ENCODE data around the gene BBS7. TPM values are rescaled to one million over a fixed set of nuclear protein-coding genes. Genes with fewer than 3 reads are reported as not detected.

Gene BBS7
- polyA plus RNA-seq, 2 donors: 4.9 to 6.8 TPM

DNA sequence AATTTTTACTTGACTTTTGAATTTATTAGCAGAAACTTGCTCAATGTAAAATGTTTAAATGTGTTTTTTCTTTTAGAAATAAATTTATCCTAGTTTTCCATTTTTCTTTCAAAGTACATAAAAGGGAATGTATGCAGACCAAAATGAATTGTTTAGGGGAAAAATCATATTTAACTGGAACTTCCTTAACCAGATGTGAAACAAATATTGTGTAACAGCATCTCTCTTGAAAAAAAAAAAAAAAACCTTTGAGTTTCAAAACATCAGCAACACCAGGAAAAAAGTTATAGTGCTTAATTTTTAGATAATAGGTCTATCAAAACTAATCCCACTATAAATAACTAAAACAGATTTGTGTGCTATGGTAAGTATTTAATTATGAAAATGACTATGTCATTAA lies 32.1 kb downstream of the BBS7 start:
- H3K27me3 ChIP-seq (ENCODE audit: control insufficient read depth in 1 of 2, insufficient read depth in 2 of 2, low read length in 2 of 2): no peaks in the 10 kb centered on the region
- H3K27ac ChIP-seq (ENCODE audit: low read depth in 2 of 2, low read length in 1 of 2): no peak overlapping the region
- no peak overlapping the region for H3K4me3 ChIP-seq (ENCODE audit: low read depth in 1 of 2, low read length in 2 of 2)
- H3K9me3 ChIP-seq (ENCODE audit: control insufficient read depth in 2 of 2, insufficient read depth in 1 of 2, low read depth in 1 of 2, low read length in 1 of 2): no peaks in the 10 kb centered on the region
- peaks cover 0 to 4% of the 10 kb centered on the region in 2 donors for H3K36me3 ChIP-seq (ENCODE audit: control insufficient read depth in 2 of 2, insufficient read depth in 2 of 2, low read length in 1 of 2)
- H3K4me1 ChIP-seq (ENCODE audit: control insufficient read depth in 2 of 2, insufficient read depth in 2 of 2, low read length in 1 of 2): no peaks in the 10 kb centered on the region

GRCh38 chr4:121829511-121829910 lies 40.8 kb downstream of the BBS7 start:
- no peaks in the 10 kb centered on the region for H3K9me3 ChIP-seq (ENCODE audit: control insufficient read depth in 2 of 2, insufficient read depth in 1 of 2, low read depth in 1 of 2, low read length in 1 of 2)
- no peaks in the 10 kb centered on the region for H3K27me3 ChIP-seq (ENCODE audit: control insufficient read depth in 1 of 2, insufficient read depth in 2 of 2, low read length in 2 of 2)
- WGBS, 2 donors: 86 to 92% methylated on average over 5 of the region's 5 CpGs
- no peak overlapping the region for H3K27ac ChIP-seq (ENCODE audit: low read depth in 2 of 2, low read length in 1 of 2)
- H3K36me3 ChIP-seq (ENCODE audit: control insufficient read depth in 2 of 2, insufficient read depth in 2 of 2, low read length in 1 of 2): no peaks in the 10 kb centered on the region
- H3K4me3 ChIP-seq (ENCODE audit: low read depth in 1 of 2, low read length in 2 of 2): no peak overlapping the region
- H3K4me1 ChIP-seq (ENCODE audit: control insufficient read depth in 2 of 2, insufficient read depth in 2 of 2, low read length in 1 of 2): no peaks in the 10 kb centered on the region

DNA sequence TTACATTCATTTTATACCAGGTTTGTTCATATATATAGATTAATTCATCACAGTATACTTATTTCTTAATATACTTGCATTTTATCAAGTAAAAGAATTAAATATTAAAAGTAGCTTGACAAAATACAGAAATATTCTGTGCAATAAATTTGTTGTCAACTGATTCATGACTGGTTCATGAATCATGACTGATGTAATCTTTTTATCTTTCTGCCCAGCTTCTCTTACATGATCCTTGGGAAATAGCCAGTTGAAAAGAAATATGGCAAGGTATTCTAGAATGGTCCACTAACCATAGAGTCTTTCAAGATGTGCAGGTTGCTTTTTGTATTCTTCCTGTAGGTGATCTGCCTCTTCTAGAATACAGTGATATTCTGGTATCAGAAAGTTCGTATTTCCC lies 42.4 kb downstream of the BBS7 start:
- no peak overlapping the region for H3K4me3 ChIP-seq (ENCODE audit: low read depth in 1 of 2, low read length in 2 of 2)
- no peak overlapping the region for H3K27ac ChIP-seq (ENCODE audit: low read depth in 2 of 2, low read length in 1 of 2)
- no peaks in the 10 kb centered on the region for H3K36me3 ChIP-seq (ENCODE audit: control insufficient read depth in 2 of 2, insufficient read depth in 2 of 2, low read length in 1 of 2)
- WGBS, 2 donors: 91 to 95% methylated on average over 1 of the region's 1 CpG
- H3K4me1 ChIP-seq (ENCODE audit: control insufficient read depth in 2 of 2, insufficient read depth in 2 of 2, low read length in 1 of 2): peaks cover 3 to 4% of the 10 kb centered on the region in 2 donors
- no peaks in the 10 kb centered on the region for H3K27me3 ChIP-seq (ENCODE audit: control insufficient read depth in 1 of 2, insufficient read depth in 2 of 2, low read length in 2 of 2)
- H3K9me3 ChIP-seq (ENCODE audit: control insufficient read depth in 2 of 2, insufficient read depth in 1 of 2, low read depth in 1 of 2, low read length in 1 of 2): no peaks in the 10 kb centered on the region

DNA sequence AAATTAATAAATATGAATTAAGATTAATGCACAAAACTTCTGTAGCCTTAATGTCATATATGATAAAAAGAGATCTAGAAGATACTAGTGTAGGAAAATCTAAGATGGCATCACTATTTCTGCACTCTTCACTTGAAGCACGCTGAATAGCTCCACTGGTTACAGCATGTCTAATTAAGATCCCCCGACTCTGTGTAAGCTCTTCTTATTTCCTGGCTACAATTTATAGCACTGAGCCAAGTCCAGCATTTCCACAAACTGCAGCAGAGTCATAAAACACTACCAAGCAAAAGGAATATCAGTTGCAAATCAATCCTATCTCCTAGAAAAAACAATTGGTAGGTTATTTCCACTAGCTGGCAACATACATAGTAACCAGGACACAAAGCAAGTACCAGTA lies 45.3 kb downstream of the BBS7 start:
- H3K36me3 ChIP-seq (ENCODE audit: control insufficient read depth in 2 of 2, insufficient read depth in 2 of 2, low read length in 1 of 2): no peaks in the 10 kb centered on the region
- H3K27me3 ChIP-seq (ENCODE audit: control insufficient read depth in 1 of 2, insufficient read depth in 2 of 2, low read length in 2 of 2): no peaks in the 10 kb centered on the region
- peaks cover 3 to 4% of the 10 kb centered on the region in 2 donors for H3K4me1 ChIP-seq (ENCODE audit: control insufficient read depth in 2 of 2, insufficient read depth in 2 of 2, low read length in 1 of 2)
- no peak overlapping the region for H3K4me3 ChIP-seq (ENCODE audit: low read depth in 1 of 2, low read length in 2 of 2)
- 37 to 48% methylated on average over 2 of the region's 2 CpGs for WGBS, 2 donors
- no peaks in the 10 kb centered on the region for H3K9me3 ChIP-seq (ENCODE audit: control insufficient read depth in 2 of 2, insufficient read depth in 1 of 2, low read depth in 1 of 2, low read length in 1 of 2)
- no peak overlapping the region for H3K27ac ChIP-seq (ENCODE audit: low read depth in 2 of 2, low read length in 1 of 2)

DNA sequence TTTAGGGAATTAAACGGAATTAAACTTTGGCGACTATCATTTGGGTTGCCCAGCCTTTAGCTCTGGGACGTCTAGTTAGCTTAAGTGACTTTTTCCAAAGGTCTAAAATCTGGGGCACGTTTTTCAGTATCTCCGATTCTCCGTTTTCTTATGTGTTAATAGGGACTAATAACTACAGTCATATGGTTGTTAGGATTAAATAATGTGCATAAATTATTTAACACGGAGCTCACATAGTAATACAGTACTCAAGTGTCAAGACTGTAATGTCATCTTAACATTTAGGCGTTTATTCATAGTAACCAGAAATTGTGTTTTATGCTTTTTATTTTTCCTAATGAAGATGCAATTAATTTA lies 46.1 kb downstream of the BBS7 start:
- Histone ChIP-seq H3K4me1 (ENCODE audit: control insufficient read depth in 2 of 2, insufficient read depth in 2 of 2, low read length in 1 of 2) (peaks cover 3 to 4% of the 10 kb centered on the region in 2 donors), H3K27me3 (ENCODE audit: control insufficient read depth in 1 of 2, insufficient read depth in 2 of 2, low read length in 2 of 2) (no peaks in the 10 kb centered on the region), H3K36me3 (ENCODE audit: control insufficient read depth in 2 of 2, insufficient read depth in 2 of 2, low read length in 1 of 2) (no peaks in the 10 kb centered on the region), H3K9me3 (ENCODE audit: control insufficient read depth in 2 of 2, insufficient read depth in 1 of 2, low read depth in 1 of 2, low read length in 1 of 2) (no peaks in the 10 kb centered on the region), H3K4me3 (ENCODE audit: low read depth in 1 of 2, low read length in 2 of 2) (peak overlapping the region; percentile 69 to 94), H3K27ac (ENCODE audit: low read depth in 2 of 2, low read length in 1 of 2) (peak overlapping the region; percentile 48 to 77)
- 3 to 4% methylated on average over 8 of the region's 8 CpGs for WGBS, 2 donors

DNA sequence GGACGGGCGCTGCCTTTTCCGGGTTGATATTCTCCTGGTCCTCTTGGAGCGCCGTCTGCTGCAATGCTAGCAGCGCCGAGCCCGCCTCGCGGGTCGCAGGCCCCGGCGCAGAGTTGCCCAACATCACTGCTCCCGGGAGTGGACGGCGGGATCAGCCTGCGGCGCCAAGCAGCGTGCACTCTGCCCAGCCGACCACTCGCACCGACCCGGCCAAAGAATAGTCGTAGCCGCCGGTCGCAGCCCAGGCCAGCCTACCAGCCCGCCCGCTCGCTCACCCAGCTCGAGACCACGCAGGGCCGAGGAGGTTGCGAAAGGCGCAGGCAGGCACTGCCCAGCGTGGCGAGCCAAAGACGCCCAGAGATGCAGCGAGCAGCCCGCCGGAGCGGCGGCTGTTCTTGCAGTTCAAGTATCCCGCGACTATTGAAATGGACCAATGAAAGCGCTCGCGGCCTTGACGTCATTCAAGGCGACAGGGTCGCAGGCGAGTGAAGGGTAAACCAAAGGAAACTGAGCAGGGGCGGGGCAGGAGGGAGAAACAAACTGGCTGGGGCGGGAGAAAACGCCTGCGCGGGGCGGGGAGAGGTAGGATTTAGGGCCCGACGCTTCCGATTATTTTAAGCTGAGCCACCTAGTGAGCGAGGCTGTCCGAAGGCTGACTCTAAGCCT lies 46.6 kb downstream of the BBS7 start, which contains the start of gene CCNA2:
Gene CCNA2, minus strand, starts transcription at position 379 of the 666 bp plus-strand sequence. Its CDS starts 255 bp downstream, at position 124.
- 0% methylated on average over 60 to 63 of the region's 63 CpGs for WGBS, 2 donors
- no peaks in the 10 kb centered on the region for H3K9me3 ChIP-seq (ENCODE audit: control insufficient read depth in 2 of 2, insufficient read depth in 1 of 2, low read depth in 1 of 2, low read length in 1 of 2)
- H3K4me3 ChIP-seq (ENCODE audit: low read depth in 1 of 2, low read length in 2 of 2): peak within 1 kb of the TSS; percentile 69 to 94
- H3K27ac ChIP-seq (ENCODE audit: low read depth in 2 of 2, low read length in 1 of 2): peak within 1 kb of the TSS; percentile 52 to 77
- no peaks in the 10 kb centered on the region for H3K36me3 ChIP-seq (ENCODE audit: control insufficient read depth in 2 of 2, insufficient read depth in 2 of 2, low read length in 1 of 2)
- no peaks in the 10 kb centered on the region for H3K27me3 ChIP-seq (ENCODE audit: control insufficient read depth in 1 of 2, insufficient read depth in 2 of 2, low read length in 2 of 2)
- peaks cover 3 to 4% of the 10 kb centered on the region in 2 donors for H3K4me1 ChIP-seq (ENCODE audit: control insufficient read depth in 2 of 2, insufficient read depth in 2 of 2, low read length in 1 of 2)

GRCh38 chr4:121822796-121823504 lies 47.3 kb downstream of the BBS7 start:
- H3K36me3 ChIP-seq (ENCODE audit: control insufficient read depth in 2 of 2, insufficient read depth in 2 of 2, low read length in 1 of 2): no peaks in the 10 kb centered on the region
- peaks cover 3 to 4% of the 10 kb centered on the region in 2 donors for H3K4me1 ChIP-seq (ENCODE audit: control insufficient read depth in 2 of 2, insufficient read depth in 2 of 2, low read length in 1 of 2)
- H3K9me3 ChIP-seq (ENCODE audit: control insufficient read depth in 2 of 2, insufficient read depth in 1 of 2, low read depth in 1 of 2, low read length in 1 of 2): no peaks in the 10 kb centered on the region
- whole genome bisulfite sequencing, 2 donors: 1 to 2% methylated on average over 30 of the region's 30 CpGs
- peak overlapping the region in 1 of 2 donors; percentile 52 for H3K27ac ChIP-seq (ENCODE audit: low read depth in 2 of 2, low read length in 1 of 2)
- peak overlapping the region; percentile 69 to 94 for H3K4me3 ChIP-seq (ENCODE audit: low read depth in 1 of 2, low read length in 2 of 2)
- no peaks in the 10 kb centered on the region for H3K27me3 ChIP-seq (ENCODE audit: control insufficient read depth in 1 of 2, insufficient read depth in 2 of 2, low read length in 2 of 2)

GRCh38 chr4:121822047-121822446 lies 48.2 kb downstream of the BBS7 start:
- Histone ChIP-seq H3K4me3 (ENCODE audit: low read depth in 1 of 2, low read length in 2 of 2) (peak overlapping the region in 1 of 2 donors; percentile 94), H3K36me3 (ENCODE audit: control insufficient read depth in 2 of 2, insufficient read depth in 2 of 2, low read length in 1 of 2) (no peaks in the 10 kb centered on the region), H3K9me3 (ENCODE audit: control insufficient read depth in 2 of 2, insufficient read depth in 1 of 2, low read depth in 1 of 2, low read length in 1 of 2) (no peaks in the 10 kb centered on the region), H3K4me1 (ENCODE audit: control insufficient read depth in 2 of 2, insufficient read depth in 2 of 2, low read length in 1 of 2) (peaks cover 3 to 4% of the 10 kb centered on the region in 2 donors), H3K27ac (ENCODE audit: low read depth in 2 of 2, low read length in 1 of 2) (no peak overlapping the region), H3K27me3 (ENCODE audit: control insufficient read depth in 1 of 2, insufficient read depth in 2 of 2, low read length in 2 of 2) (no peaks in the 10 kb centered on the region)
- 84 to 88% methylated on average over 1 of the region's 1 CpG for WGBS, 2 donors

DNA sequence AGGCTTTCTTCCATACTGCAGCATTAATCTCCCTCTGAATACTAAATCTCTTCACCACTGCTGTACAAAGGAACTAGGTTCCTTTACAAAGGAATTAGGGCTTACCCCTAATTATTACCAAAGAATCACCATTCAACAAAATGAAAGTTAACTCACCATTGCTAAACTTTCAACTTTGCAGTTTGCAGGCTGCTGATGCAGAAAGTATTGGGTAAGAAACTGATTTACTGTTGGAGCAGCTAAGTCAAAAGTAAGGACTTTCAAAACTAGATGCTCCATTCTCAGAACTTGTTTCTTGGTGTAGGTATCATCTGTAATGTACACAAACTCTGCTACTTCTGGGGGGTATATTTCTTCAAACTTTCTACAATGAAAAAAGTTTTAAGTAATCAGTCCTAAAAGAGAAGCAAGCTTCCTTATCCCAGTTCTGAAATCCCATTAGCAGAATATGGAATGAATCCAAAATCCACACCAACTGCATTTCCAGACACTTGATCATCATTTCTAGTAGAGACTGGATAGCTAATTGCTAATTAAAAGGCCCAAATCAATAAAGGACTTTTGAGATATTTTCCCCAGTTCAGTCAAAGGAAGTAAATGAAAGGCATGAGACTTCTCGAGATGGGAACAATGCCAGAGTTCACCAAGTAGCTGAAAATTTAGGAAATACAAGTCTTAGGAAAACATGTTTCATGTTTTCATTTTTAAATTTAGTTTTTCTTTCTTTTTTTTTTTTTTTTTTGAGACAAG lies 50.9 kb downstream of the BBS7 start:
- Histone ChIP-seq H3K4me1 (ENCODE audit: control insufficient read depth in 2 of 2, insufficient read depth in 2 of 2, low read length in 1 of 2) (peaks cover 3 to 4% of the 10 kb centered on the region in 2 donors), H3K27me3 (ENCODE audit: control insufficient read depth in 1 of 2, insufficient read depth in 2 of 2, low read length in 2 of 2) (no peaks in the 10 kb centered on the region), H3K36me3 (ENCODE audit: control insufficient read depth in 2 of 2, insufficient read depth in 2 of 2, low read length in 1 of 2) (no peaks in the 10 kb centered on the region), H3K27ac (ENCODE audit: low read depth in 2 of 2, low read length in 1 of 2) (no peak overlapping the region), H3K9me3 (ENCODE audit: control insufficient read depth in 2 of 2, insufficient read depth in 1 of 2, low read depth in 1 of 2, low read length in 1 of 2) (no peaks in the 10 kb centered on the region), H3K4me3 (ENCODE audit: low read depth in 1 of 2, low read length in 2 of 2) (no peak overlapping the region)
- WGBS, 2 donors: 68 to 77% methylated on average over 1 of the region's 1 CpG

All from esophagus (tissue), 2 donors.